PFSK-1 (cell line): ENCODE measurements around the gene GET4.

ENCODE experiments used
- FOXP2 ChIP-seq: optimal IDR thresholded peaks from 2 replicates; pipeline ENCODE3; 2011; ENCODE audit warnings: borderline replicate concordance, control low read depth, inconsistent platforms; ENCODE audit not compliant: insufficient read depth; ENCODE audit errors: extremely low read length, extremely low read depth
- POLR2AphosphoS5 ChIP-seq: IDR thresholded peaks from 2 replicates; pipeline ENCODE4 v1.6.1; 2012; ENCODE audit warnings: low read depth, mild to moderate bottlenecking, control low read depth, low read length, moderate library complexity
- REST ChIP-seq, 2 experiments: IDR thresholded peaks; 2 replicates each; pipeline versions ENCODE4 v1.6.1 to v1.8.0; 2011 to 2012; ENCODE audit warnings: low read depth in 2 of 2, low read length in 2 of 2, control low read depth in 1 of 2, inconsistent platforms in 1 of 2, mild to moderate bottlenecking in 1 of 2, moderate library complexity in 1 of 2; ENCODE audit not compliant: insufficient read depth in 1 of 2
- SIN3A ChIP-seq: IDR thresholded peaks from 2 replicates; pipeline ENCODE4 v1.6.1; 2012; ENCODE audit warnings: mild to moderate bottlenecking, low read length, moderate library complexity, borderline replicate concordance; ENCODE audit not compliant: insufficient read depth
- TAF1 ChIP-seq: IDR thresholded peaks from 2 replicates; pipeline ENCODE4 v1.6.1; 2012; ENCODE audit warnings: low read length, control low read depth, borderline replicate concordance; ENCODE audit not compliant: insufficient read depth

- TF ChIP-seq POLR2AphosphoS5, result no peak
- TF ChIP-seq FOXP2, result no peak
- TF ChIP-seq REST (IDR thresholded peaks at IDR 0.05; ENCODE audit: insufficient read depth in 1 of 2, low read depth in 2 of 2, low read length in 2 of 2), result no peak
- no peak for TF ChIP-seq SIN3A
- no peak for TF ChIP-seq TAF1
Observed at GRCh38 chr7:937856-938484, 61.6 kb downstream of the GET4 start.
